Measurements from ENCODE around the gene ULK2. TPM values are rescaled to one million over a fixed set of nuclear protein-coding genes. Genes with fewer than 3 reads are reported as not detected.
"Not testable (repeated sequence)": the region's sequence is repeated elsewhere in the genome, so short reads cannot be mapped to it uniquely, and the experiment has no call there.

ULK2 gene
- total RNA-seq, 2 donors from 2014 or later, result 14.2 to 14.6 TPM

DNA sequence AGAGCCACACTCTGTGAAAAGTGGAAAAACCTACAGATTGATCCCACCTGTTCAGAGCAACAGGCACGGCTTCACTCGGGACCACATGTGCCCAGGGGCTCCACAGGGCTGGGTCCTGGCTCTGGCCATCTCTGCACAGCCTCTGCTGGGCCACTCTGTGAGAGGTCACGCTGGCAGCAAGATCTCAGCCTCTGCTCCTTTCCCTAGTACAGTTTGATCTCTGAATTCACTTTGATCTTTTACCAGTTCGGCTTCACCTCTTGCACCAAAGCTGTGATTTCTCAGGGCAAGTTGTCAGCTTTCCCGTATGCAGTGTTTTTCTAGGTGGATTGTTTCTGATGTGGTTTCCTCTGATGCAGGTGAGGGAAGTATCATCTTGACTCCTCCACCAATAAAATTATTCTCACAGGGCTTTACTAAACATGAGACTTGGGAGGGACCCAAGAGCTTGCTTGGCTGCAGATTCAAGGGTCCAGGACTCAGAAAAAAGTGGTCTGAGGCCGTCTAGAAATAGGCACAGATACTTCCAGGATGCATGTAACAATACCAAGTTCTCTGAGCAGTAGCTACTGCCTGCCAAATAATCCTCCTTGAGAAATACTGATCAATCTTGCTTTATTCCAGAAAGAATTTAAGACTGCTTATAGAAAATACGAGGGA, 95.6 kb downstream of the ULK2 start:
- ATAC-seq (no peak), DNase-seq (no peak)
- intact Hi-C loops (cut with DNase I), result no loop called here

DNA sequence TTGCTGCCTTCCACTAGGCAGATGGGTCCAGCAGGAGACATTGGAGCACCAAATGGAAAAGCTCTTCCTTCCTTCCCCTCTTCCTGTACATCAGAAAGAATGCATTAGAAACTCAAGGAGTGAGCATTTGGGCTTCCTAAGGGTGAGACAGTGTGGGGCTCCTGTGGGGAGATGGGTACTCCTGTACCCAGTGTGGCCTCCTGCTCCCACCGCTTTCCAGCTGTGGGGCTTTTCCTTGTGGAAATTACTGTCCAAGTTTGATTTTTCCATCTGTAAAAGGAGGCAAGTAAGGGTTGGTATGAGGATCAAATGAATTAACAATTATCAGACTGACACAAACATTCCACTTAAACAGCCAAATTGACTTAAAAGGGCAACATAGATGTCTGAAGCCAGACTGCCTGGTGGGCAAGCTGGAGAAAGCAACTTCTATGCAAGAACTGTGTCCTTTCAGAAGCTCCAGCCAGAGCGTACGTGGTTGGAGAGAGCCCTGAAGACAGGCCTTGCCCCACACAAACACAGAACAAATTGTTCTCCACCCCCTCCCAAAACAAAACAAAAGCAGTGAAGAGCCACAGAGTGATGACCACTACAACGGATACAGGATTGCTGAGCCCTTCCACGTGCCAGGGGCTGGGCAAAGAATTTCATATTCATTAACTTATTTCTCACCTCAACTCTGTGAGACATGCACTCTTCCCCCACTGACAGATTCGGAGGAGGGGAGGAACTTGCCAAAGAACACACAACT, 96.6 kb downstream of the ULK2 start:
- no peak for ATAC-seq
- intact Hi-C loops (cut with DNase I), result no loop called here
- no peak for DNase-seq

DNA sequence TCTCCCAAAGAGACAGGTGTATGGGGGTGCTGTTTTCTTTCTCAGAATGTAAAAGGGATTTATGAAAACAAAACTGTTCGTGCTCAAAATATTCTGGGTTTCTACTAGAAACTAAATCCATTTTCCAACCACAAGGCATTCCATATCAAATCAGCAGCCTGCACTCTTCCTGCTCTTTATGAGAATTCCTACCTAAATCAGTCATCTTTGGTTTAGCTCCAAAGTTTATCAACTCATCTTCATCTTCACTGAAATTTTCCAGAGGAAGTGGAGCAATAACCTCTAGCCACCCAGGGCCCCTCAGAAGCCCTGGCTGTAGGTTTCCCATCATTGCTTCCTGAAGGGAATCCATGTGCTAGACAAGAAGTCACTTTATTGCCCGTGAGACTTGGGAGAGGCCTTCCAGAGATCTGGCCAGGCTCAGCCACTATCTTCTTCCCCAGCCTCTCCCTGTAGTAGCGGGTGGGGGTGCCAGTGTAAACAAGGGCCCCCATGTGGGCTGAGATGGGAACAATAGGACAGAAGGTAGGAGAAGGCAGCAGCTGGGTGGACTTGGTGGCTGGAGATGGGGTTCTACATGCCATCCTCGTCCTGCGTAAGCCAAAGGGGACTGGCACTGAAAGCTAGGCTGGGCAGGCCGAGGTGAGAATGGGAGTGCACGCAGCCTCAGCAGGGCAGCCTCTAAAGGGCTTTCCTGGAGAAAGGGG, 97.6 kb downstream of the ULK2 start:
- intact Hi-C loops (cut with DNase I), result loop anchor here in 1 of 2 donors (10.0 kb wide), 2 partner anchors 125 to 405 kb away; partner anchors contain the start of genes ALDH3A2 and B9D1
- peak in 1 of 2 donors; percentile 13 for ATAC-seq
- peak; percentile 45 for DNase-seq

DNA sequence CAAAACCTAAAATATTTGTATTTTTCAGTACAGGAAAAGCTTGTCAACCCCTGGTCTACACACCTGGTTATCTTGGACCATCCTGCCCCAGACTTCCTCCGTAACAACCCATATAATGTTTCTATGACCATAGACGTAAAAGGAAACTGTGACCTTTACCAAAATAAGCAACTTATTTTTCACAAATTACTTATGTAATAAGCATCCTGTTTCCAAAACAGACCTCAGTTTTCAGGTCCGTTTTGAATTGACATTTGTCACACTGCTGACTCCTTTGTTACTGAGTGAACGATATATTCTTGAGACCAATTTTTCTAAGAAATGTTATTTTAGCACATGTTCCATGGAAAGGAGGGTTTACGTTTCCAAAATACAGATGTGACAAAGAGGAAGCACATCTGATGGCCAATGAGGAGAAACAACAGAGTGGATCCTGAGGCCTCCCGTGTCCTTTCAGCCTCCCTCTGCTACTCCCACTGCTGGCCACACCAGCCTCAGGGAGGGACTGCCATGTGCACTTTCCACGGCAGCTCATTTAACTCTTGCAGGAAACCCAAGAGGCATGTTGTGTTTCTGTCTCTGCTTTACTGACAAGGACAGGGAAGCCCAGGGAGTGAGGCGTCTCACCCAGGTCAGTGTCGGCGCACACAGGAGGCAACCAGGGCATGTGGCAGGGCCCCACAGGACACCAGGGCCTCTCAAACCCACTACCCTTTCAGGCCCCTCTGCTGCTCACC, 99.5 kb downstream of the ULK2 start:
- intact Hi-C loops (cut with DNase I), result loop anchor here in 1 of 2 donors (10.0 kb wide), 2 partner anchors 123 to 403 kb away; partner anchors contain the start of genes ALDH3A2 and B9D1
- no peak for DNase-seq
- no peak for ATAC-seq

DNA sequence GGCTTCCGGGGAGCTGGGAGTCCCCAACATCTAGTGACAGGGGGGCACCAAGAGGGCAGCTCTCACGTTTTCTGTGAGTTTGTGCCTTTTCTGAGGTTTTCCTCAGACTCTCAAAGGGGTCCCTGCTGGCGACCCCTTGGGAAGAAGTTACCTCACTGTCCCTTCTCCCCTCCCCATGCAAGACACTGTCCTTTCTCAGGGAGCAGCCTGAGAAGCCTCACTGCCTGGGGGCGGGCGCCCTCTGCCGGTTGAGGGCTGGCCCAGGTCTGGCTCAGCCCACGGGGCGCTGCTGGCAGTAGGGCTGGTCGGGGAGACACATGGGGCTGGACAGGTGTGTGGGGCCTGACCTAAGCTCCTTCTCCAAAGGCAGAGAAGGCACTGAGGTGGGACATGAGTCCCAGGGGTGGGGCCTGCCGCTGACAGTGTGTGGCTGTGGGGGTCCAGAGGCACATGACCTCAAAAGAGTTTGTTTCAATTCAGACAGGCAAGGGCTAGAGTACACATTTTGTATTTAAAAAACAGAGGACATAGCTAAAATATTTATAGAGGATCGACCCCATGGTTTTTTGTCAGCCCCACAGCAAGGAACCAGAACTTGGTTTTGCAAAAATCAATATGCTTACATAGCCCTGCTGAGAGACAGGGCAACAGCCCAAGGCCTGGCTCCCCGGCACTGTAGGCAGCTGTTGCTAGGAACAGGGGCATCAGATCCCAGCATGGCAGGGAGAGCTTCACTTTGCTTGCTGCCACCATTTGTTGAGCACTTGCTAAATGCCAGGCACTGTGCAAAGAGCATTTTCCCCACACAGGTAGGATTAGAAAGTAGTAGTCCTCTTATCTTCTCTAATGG, 101.1 kb downstream of the ULK2 start:
- DNase-seq (peak; percentile 86), ATAC-seq (peak; percentile 90 to 94)
- intact Hi-C loops (cut with DNase I), result loop anchor here (1.0 to 10.0 kb wide), 3 partner anchors 122 to 402 kb away; partner anchors contain the start of genes ALDH3A2 (in 1 of the 2) and B9D1 (in 1 of the 2)

DNA sequence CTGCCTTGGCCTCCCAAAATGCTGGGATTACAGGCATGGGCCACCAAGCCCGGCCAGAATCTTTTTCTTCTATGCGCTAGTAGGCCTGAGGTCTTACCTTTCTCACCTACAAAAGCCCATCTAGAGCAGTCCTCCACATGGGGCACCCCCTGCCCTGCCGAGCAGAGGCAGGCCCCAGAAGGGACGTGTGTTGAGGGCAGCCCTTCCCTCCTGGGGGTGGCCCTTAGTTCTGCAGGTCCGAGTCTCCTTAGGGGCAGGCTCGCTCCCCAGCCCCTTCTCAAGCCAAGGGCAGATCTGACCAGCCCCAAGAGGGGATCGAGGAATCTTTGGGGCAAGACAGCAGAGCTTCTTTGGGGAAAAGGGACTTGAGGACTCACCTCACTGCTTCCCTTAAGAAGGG, 101.7 kb downstream of the ULK2 start:
- ATAC-seq, result no peak
- intact Hi-C loops (cut with DNase I), result loop anchor here (1.0 to 10.0 kb wide), 3 partner anchors 121 to 401 kb away; partner anchors contain the start of genes ALDH3A2 (in 1 of the 2) and B9D1 (in 1 of the 2)
- no peak for DNase-seq

DNA sequence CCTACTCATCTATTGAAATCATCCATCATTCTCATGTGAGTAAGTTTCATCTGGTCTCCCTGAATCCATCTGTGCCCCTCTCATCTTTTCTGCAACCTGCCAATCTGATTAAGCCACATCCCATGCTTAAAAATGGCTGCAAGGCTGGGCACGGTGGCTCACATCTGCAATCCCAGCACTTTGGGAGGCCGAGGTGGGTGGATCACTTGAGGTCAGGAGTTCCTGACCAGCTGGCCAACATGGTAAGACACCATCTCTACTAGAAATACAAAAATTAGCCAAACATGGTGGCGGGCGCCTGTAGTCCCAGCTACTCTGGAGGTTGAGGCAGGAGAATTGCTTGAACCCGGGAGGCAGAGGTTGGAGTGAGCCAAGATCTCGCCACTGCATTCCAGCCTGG, 103.7 kb downstream of the ULK2 start:
- intact Hi-C loops (cut with DNase I), result loop anchor here (5.0 to 10.0 kb wide), 4 partner anchors 119 to 402 kb away; partner anchors contain the start of genes B9D1 (in 2 of the 2) and ALDH3A2 (in 1 of the 2)
- DNase-seq, ATAC-seq: not testable (repeated sequence)

DNA sequence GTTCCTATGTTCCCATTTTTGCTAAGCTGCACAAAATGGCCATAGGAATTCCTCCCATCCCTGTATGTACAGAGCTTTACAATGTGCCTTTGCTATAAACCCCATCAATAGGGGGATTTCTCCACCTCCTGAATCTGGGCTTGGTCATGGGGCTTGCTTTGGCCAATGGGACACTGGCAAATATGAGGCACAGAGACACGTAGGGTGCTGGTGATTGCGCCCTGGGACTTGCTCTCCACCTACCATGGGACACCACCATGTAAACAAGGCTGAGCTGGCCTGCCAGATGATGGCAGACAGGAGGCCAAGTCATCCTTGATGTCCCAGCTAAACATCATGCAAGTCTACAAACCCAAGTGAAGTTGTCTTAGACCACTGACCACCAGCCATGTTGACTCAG, 104.3 kb downstream of the ULK2 start:
- intact Hi-C loops (cut with DNase I), result loop anchor here (5.0 to 10.0 kb wide), 4 partner anchors 119 to 401 kb away; partner anchors contain the start of genes B9D1 (in 2 of the 2) and ALDH3A2 (in 1 of the 2)
- ATAC-seq, result no peak
- DNase-seq, result no peak

DNA sequence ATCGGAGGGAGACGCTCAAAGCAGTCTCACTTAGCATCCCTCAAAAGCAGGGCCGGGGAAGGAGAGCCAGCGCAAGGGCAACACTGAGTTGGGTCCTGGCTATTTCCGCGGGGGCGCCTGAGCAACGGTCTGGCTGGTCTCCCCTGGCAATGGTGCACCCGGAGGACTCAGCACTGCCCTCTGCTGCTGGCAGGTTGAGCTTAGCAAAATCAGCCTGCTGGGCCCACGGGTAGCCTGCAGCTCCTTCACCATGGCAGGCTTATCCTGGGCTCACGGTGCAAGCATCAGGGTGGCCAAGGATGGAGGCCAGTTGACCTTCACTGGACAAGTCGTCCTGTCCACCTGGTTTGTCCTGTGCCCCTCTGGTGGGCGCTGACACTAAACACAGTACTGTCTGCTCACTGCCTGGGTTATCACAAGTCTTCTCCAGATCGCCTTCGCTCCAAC, 105.2 kb downstream of the ULK2 start:
- intact Hi-C loops (cut with DNase I), result loop anchor here (5.0 to 10.0 kb wide), 4 partner anchors 118 to 400 kb away; partner anchors contain the start of genes B9D1 (in 2 of the 2) and ALDH3A2 (in 1 of the 2)
- DNase-seq (peak; percentile 84), ATAC-seq (peak; percentile 61 to 77)

DNA sequence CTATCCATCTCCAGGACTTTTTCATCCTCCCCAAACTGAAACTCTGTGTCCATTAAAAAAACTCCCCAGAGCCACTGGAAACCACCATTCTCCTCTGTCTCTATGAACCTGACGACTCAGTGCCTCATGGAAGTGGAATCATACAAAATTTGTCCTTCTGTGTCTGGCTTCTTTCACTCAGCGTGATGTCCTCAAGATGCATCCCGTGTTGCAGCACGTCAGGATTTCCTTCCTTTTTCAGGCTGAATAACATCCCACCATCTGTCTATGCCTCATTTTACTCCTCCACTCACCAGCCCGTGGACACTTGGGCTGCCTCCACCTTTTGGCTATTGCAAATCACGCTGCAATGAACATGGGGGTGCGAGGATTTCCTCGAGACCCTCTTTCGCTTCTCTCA, 107.0 kb downstream of the ULK2 start:
- no peak for DNase-seq
- intact Hi-C loops (cut with DNase I), result loop anchor here (5.0 to 10.0 kb wide), 4 partner anchors 116 to 398 kb away; partner anchors contain the start of genes B9D1 (in 2 of the 2) and ALDH3A2 (in 1 of the 2)

DNA sequence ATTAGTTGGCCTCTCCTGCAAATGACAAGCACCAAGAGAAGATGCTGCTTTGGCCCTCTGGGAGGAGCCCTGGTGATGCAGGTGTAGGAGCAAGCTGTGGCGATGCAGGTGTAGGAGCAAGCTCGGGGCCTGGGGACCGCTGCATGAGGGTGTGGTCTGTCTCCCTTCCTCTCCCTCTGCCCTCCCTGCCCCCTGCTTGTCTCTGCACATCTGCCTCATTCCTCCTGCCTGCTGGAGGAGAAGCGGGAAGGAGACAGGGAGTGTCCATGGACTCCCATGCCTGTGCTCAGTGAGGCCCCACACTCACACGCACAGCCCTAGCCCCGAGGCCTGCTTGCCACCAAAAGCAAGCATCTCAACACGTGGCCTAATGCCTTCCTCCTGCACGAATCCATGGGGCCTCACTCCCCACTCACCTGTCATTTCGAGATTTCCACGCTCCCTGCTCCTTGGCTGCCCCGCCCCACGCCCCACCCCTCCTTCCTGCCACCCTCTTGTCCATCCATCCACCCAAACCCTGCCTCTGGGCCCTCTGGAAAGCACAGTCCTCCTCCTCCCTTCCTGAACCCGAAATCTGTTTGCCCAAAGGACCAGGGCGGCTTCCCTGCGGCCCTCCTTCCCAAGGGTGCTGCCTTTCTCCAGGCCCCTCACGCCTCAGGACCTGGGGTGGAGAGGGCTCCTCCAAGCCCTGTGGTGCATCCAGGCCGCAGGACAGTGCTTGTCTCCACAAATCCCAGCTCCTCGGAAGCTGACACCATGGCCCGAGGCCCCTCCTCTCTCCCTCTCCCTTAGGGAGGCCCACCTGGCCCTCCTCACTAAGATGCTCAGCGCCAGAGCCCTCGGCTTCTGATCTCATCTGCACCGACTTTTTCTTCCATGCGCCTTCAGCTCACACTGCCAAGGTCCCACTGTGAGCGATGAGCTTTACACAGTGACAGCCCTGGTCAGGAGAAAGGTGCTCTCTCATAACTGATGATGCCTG, 107.9 kb downstream of the ULK2 start:
- ATAC-seq (no peak), DNase-seq (no peak)
- intact Hi-C loops (cut with DNase I), result loop anchor here (5.0 to 10.0 kb wide), 4 partner anchors 115 to 398 kb away; partner anchors contain the start of genes B9D1 (in 2 of the 2) and ALDH3A2 (in 1 of the 2)

More for the DNA sequence above, 107.0 kb downstream of the ULK2 start:
- no peak for ATAC-seq

DNA sequence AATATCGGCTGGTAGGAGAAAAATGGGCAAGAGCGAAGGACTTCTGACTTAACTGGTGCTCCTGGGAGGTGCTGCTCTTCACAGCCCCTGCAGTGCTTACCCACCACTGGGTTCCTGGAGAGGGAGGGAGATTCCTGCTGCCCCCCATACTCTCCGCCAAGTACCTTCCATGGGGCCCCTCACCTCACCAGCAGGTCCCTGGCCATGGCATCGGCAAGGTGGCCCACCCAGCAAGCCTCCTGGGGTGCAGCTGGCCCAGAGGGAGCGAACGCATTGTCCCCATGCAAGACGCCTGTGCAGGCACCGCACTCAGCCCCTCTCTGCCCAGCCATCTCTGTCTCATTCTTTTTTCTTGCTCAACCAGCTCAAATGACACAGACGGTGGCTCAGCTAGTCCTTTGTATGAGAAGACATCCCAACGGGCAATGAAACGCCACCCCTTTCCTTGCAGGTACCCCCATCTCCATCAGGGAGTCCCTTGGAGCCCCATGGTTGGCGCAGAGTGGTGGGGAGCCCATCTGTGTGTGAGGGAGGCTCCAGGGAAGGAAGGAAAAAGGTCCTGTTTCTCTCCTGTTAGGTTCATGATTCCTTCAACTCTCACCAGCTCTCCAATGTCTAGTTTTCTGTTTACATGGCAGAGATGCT, 110.1 kb downstream of the ULK2 start:
- ATAC-seq (no peak), DNase-seq (no peak)
- intact Hi-C loops (cut with DNase I), result no loop called here

DNA sequence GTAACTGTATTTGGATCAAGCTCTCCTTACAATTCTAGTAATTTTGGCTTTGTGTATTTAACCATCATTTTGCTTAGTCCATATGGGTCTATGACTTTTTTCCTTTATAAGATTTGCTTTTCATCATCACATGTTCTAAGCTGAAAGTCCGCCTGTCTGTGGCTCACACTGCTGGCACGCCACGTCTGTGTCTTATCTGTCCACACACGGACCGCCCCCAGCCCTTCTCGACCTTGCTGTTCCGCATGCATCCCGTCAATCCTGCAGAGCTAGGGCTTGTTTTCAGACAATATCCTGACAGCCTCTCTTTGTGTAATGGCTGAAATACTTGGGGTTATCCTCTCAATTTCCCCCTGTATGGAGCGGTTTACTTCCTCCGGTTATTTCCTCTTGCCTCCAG, 111.2 kb downstream of the ULK2 start:
- DNase-seq (peak; percentile 47), ATAC-seq (peak in 1 of 2 donors; percentile 47)
- intact Hi-C loops (cut with DNase I), result no loop called here

DNA sequence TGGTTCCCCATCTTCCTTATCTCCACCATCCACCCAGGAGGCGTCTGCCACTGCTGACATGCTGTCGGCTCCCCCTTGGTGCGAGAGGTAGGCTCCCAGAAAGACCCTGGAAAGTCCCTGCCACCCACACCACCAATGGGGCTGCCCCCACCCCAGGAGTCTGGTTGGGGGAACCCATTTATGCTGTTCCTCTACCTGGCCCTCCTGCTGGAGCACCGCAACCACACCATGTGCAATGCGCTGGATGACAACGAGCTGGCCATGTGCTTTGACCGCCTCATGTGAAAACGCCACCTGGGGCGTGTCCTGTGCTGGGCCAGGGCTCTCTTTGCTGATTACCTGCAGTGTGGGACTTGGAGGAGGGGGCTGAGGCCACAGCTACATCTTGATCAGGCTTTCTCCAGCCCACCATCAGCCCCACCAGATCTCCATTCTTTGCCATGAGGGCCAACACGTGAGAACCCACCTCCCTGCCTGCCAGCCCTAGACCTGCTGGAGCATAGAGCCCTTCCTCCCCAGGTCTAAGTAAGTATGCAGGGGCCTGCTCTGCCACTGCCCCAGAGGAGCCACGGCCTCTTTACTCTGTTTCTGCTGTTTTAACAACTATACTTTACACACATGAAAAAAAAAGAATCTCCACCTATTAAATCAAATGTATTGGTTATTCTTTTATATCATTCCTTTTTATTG, 111.8 kb downstream of the ULK2 start:
- DNase-seq (no peak), ATAC-seq (no peak)
- intact Hi-C loops (cut with DNase I), result no loop called here

DNA sequence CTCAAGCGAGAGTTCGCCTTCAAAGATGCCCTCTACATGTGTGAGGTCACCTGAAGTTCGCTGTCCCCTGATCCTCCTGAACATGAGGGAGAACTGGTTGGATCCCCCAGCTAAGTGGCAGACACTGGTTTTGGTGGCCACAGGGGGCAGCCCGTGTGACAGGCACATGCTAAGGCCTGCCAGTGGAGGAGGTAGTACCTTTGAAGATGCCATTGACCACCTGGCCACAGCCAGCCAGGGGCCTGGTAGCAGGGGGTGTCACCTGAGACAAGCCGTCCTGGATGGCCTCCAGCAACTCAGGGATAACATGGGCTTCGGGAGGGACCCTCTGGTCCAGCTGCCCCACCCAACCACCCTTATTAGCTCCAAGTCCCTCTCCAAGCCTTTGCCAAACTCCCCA, 112.3 kb downstream of the ULK2 start:
- intact Hi-C loops (cut with DNase I), result no loop called here
- DNase-seq, result no peak
- no peak for ATAC-seq

Data from left cardiac atrium (tissue), 4 donors.